WTC11 (cell line): Measurements from ENCODE around the gene AHRR. TPM values are rescaled to one million over a fixed set of nuclear protein-coding genes. Genes with fewer than 3 reads are reported as not detected.

Experiments
- ATAC-seq: fragments of 200-7000 bp; cut with Tn5 transposase; 2 replicates; pipeline ENCODE4 v1.10.0; 2021; ENCODE audit warnings: mild to moderate bottlenecking, moderate library complexity
- CTCF ChIA-PET: fragments of 300-600 bp; sonication (Branson Sonifier 250); formaldehyde crosslinking; loops from one replicate; lab custom pipeline; 2021; ENCODE audit warnings: antibody characterized with exemption; lab: Charles Lee
- POLR2A ChIA-PET: fragments of 350-600 bp; sonication (Branson Sonifier 250); formaldehyde crosslinking; loops from one replicate; lab custom pipeline; 2021; ENCODE audit warnings: antibody characterized with exemption; lab: Charles Lee
- DNase-seq: peaks from one replicate; pipeline ENCODE4 v3.0.0; 2021; ENCODE audit warnings: low spot score
- H3K27ac Mint-ChIP-seq: 2 replicates; pipeline ENCODE4 v1.8.0; 2021; ENCODE audit warnings: mixed read lengths
- H3K27me3 Mint-ChIP-seq: 2 replicates; pipeline ENCODE4 v1.8.0; 2021; ENCODE audit warnings: low read depth, mild to moderate bottlenecking, moderate library complexity, mixed read lengths
- H3K36me3 Mint-ChIP-seq: 2 replicates; pipeline ENCODE4 v1.8.0; 2021; ENCODE audit warnings: mixed read lengths
- H3K4me1 Mint-ChIP-seq: 2 replicates; pipeline ENCODE4 v1.8.0; 2022; ENCODE audit warnings: mixed read lengths
- H3K4me3 Mint-ChIP-seq: 2 replicates; pipeline ENCODE4 v1.8.0; 2021; ENCODE audit warnings: mild to moderate bottlenecking, moderate library complexity, mixed read lengths
- H3K9me3 Mint-ChIP-seq: 2 replicates; pipeline ENCODE4 v1.8.0; 2021; ENCODE audit warnings: mixed read lengths
- CBFB ChIP-seq: sonication (generic); formaldehyde crosslinking; IDR thresholded peaks from 2 replicates; pipeline ENCODE4 v1.8.1; 2022; ENCODE audit warnings: mild to moderate bottlenecking, low read depth, missing genetic modification reagents
- ERG ChIP-seq: fragments of 250-450 bp; sonication (Bioruptor Pico); IDR thresholded peaks from 2 replicates; pipeline ENCODE4 v1.8.0; 2021; ENCODE audit warnings: mild to moderate bottlenecking
- FOXK1 ChIP-seq: sonication (generic); formaldehyde crosslinking; IDR thresholded peaks from 2 replicates; pipeline ENCODE4 v1.8.0; 2022; ENCODE audit warnings: mild to moderate bottlenecking, moderate library complexity, missing genetic modification reagents
- GTF2I ChIP-seq: fragments of 250-450 bp; sonication (Bioruptor Pico); conservative IDR thresholded peaks from 2 replicates; pipeline ENCODE4 v1.4.0; 2021; ENCODE audit warnings: mild to moderate bottlenecking
- MXD4 ChIP-seq: fragments of 250-450 bp; sonication (Bioruptor Pico); IDR thresholded peaks from 2 replicates; pipeline ENCODE4 v1.8.0; 2021; ENCODE audit warnings: mild to moderate bottlenecking, moderate library complexity, borderline replicate concordance
- MYBL2 ChIP-seq: sonication (generic); formaldehyde crosslinking; IDR thresholded peaks from 2 replicates; pipeline ENCODE4 v1.8.1; 2023; ENCODE audit warnings: mild to moderate bottlenecking, moderate library complexity, missing genetic modification reagents
- NFATC4 ChIP-seq: fragments of 250-450 bp; sonication (Bioruptor Pico); IDR thresholded peaks from 2 replicates; pipeline ENCODE4 v1.9.0; 2021; ENCODE audit warnings: mild to moderate bottlenecking
- NFE2L1 ChIP-seq: sonication (generic); formaldehyde crosslinking; IDR thresholded peaks from 2 replicates; pipeline ENCODE4 v1.8.1; 2023; ENCODE audit warnings: missing genetic modification reagents
- NR2C2 ChIP-seq: sonication (generic); formaldehyde crosslinking; IDR thresholded peaks from 2 replicates; pipeline ENCODE4 v1.8.0; 2022; ENCODE audit warnings: mild to moderate bottlenecking, missing genetic modification reagents
- RELA ChIP-seq: sonication (generic); formaldehyde crosslinking; IDR thresholded peaks from 2 replicates; pipeline ENCODE4 v1.8.1; 2022; ENCODE audit warnings: missing genetic modification reagents, mild to moderate bottlenecking, borderline replicate concordance
- RORB ChIP-seq: fragments of 250-450 bp; sonication (Bioruptor Pico); IDR thresholded peaks from 2 replicates; pipeline ENCODE4 v1.9.0; 2021; ENCODE audit warnings: mild to moderate bottlenecking
- SMAD3 ChIP-seq: sonication (generic); formaldehyde crosslinking; IDR thresholded peaks from 2 replicates; pipeline ENCODE4 v1.8.0; 2022; ENCODE audit warnings: missing genetic modification reagents, mild to moderate bottlenecking, borderline replicate concordance
- SP1 ChIP-seq: sonication (generic); formaldehyde crosslinking; conservative IDR thresholded peaks from 2 replicates; pipeline ENCODE4 v1.8.1; 2022; ENCODE audit warnings: missing genetic modification reagents
- STAT6 ChIP-seq: sonication (generic); formaldehyde crosslinking; conservative IDR thresholded peaks from 2 replicates; pipeline ENCODE4 v1.8.1; 2023; ENCODE audit warnings: mild to moderate bottlenecking, low read depth, missing genetic modification reagents, moderate library complexity
- ZBTB43 ChIP-seq: sonication (generic); formaldehyde crosslinking; IDR thresholded peaks from 2 replicates; pipeline ENCODE4 v1.8.1; 2023; ENCODE audit warnings: mild to moderate bottlenecking, missing genetic modification reagents
- ZMAT4 ChIP-seq: fragments of 250-450 bp; sonication (Bioruptor Pico); IDR thresholded peaks from 2 replicates; pipeline ENCODE4 v1.9.0; 2021; ENCODE audit warnings: mild to moderate bottlenecking
- ZNF121 ChIP-seq: sonication (generic); formaldehyde crosslinking; IDR thresholded peaks from 2 replicates; pipeline ENCODE4 v1.8.0; 2023; ENCODE audit warnings: missing genetic modification reagents
- ZNF317 ChIP-seq: sonication (generic); formaldehyde crosslinking; IDR thresholded peaks from 2 replicates; pipeline ENCODE4 v1.8.1; 2023; ENCODE audit warnings: low read depth, mild to moderate bottlenecking, moderate library complexity, missing genetic modification reagents, borderline replicate concordance
- ZNF396 ChIP-seq: fragments of 250-450 bp; sonication (Bioruptor Pico); IDR thresholded peaks from 2 replicates; pipeline ENCODE4 v1.8.0; 2021; ENCODE audit warnings: mild to moderate bottlenecking, moderate library complexity, borderline replicate concordance
- ZNF416 ChIP-seq: fragments of 250-450 bp; sonication (Bioruptor Pico); IDR thresholded peaks from 2 replicates; pipeline ENCODE4 v1.9.0; 2021; ENCODE audit warnings: mild to moderate bottlenecking, inconsistent platforms
- ZSCAN18 ChIP-seq: fragments of 250-450 bp; sonication (Bioruptor Pico); IDR thresholded peaks from 2 replicates; pipeline ENCODE4 v2.1.2; 2022; ENCODE audit warnings: mild to moderate bottlenecking, moderate library complexity
- total RNA-seq: library from RNA; stranded (reverse); gene quantifications from 3 replicates; pipeline ENCODE4 v1.2.3, GENCODE V29; 2021

AHRR gene
- total RNA-seq, 1 experiment from 2014 or later, result 4.5 TPM

- TF ChIP-seq ZSCAN18, result no peak
Measured at GRCh38 chr5:428219-428618, 106.7 kb downstream of the AHRR start (continued).

- POLR2A ChIA-PET, result no interaction called here
- Mint-ChIP-seq H3K4me1 (peaks cover 4% of the 10 kb centered on the region; the same call in 1 of the 2 replicates), H3K36me3 (peaks cover 3% of the 10 kb centered on the region; the same call in 1 of the 2 replicates), H3K27ac (0 out of 2 replicates have a peak overlapping the region, but pooled peaks have one; percentile 3), H3K27me3 (no peaks in the 10 kb centered on the region), H3K4me3 (no peak overlapping the region), H3K9me3 (peaks cover 18% of the 10 kb centered on the region)
- TF ChIP-seq STAT6 (CRISPR knock-in tag), result no peak
- no peak for TF ChIP-seq CBFB (CRISPR knock-in tag)
- no peak for TF ChIP-seq ZMAT4 (CRISPR knock-in tag)
- no peak for TF ChIP-seq FOXK1
- TF ChIP-seq NFATC4, result no peak
- TF ChIP-seq ZNF416 (CRISPR knock-in tag), result no peak
- no peak for TF ChIP-seq SMAD3 (CRISPR knock-in tag)
- TF ChIP-seq ZNF317 (CRISPR knock-in tag), result no peak
- no peak for TF ChIP-seq NR2C2 (CRISPR knock-in tag)
- TF ChIP-seq ZNF121, result no peak
- TF ChIP-seq NFE2L1 (CRISPR knock-in tag), result no peak
- no peak for TF ChIP-seq GTF2I (CRISPR knock-in tag)
- no peak for TF ChIP-seq ZBTB43 (CRISPR knock-in tag)
- CTCF ChIA-PET, result interaction anchor here (0.5 to 8.8 kb wide), 10 partner anchors 11 to 112 kb away, joined by 3 to 73 read pairs (median 6); partner anchors contain the start of gene AHRR
- ATAC-seq, result no peak
- no peak for DNase-seq
Measured at GRCh38 chr5:428754-429452, 107.4 kb downstream of the AHRR start.

- peaks cover 18% of the 10 kb centered on the region for H3K9me3 Mint-ChIP-seq
Measured at GRCh38 chr5:429453-430188, 108.1 kb downstream of the AHRR start.

More at GRCh38 chr5:429453-430188, 108.1 kb downstream of the AHRR start:
- no peak for ATAC-seq
- CTCF ChIA-PET, result interaction anchor here (0.7 to 8.8 kb wide), 10 partner anchors 10 to 443 kb away, joined by 3 to 73 read pairs (median 11); partner anchors contain the start of gene AHRR
- no peak for DNase-seq
- Mint-ChIP-seq H3K4me3 (no peak overlapping the region), H3K27me3 (no peaks in the 10 kb centered on the region), H3K27ac (no peak overlapping the region; the same call in 1 of the 2 replicates), H3K4me1 (peaks cover 4% of the 10 kb centered on the region; the same call in 1 of the 2 replicates), H3K36me3 (peaks cover 3% of the 10 kb centered on the region; the same call in 1 of the 2 replicates)
- POLR2A ChIA-PET, result no interaction called here
- TF ChIP-seq RELA (CRISPR knock-in tag) (no peak), ZNF416 (CRISPR knock-in tag) (no peak), MXD4 (CRISPR knock-in tag) (no peak), RORB (no peak), ERG (CRISPR knock-in tag) (no peak), SP1 (CRISPR knock-in tag) (no peak), MYBL2 (CRISPR knock-in tag) (no peak), ZNF396 (no peak), ZBTB43 (CRISPR knock-in tag) (no peak)
